Activated T-cell treated with anti-CD3 and anti-CD28 coated beads for 24 hours (primary cell): ENCODE data around the gene GAS6.

Experiments
- DNase-seq: peaks from one replicate; pipeline ENCODE4 v3.0.0-alpha.2; 2020; ENCODE audit warnings: low read depth

GAS6 gene

GRCh38 chr13:113887700-113888201, 23.9 kb upstream of the GAS6 start:
- no peak for DNase-seq

DNA sequence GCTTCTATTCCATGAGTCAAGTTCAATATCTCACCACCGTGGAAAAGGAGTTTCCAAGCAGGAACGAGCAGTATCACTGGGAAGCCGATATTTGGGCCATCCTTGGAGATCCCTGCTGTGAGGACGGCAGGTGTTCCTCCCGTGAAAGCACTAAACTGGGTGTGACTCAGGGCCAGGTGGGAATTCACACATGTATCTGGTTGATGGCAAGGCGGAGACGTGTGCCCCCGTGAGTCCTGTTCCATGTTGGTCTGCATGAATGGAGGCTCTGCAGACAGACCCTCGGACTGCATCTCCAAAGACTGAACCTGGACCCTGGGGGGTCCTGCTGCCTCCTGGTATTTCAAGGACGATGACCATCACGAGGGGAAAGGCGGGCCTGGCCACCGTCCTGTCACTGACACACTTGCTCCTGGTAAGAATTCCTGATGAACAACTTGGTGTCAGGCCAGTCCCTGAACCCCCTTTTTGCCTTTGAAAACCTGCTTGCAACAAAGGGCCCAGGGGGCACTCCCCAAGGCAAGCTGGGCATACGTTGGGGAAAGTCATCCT, 22.8 kb upstream of the GAS6 start:
- no peak for DNase-seq

- DNase-seq = no peak
These were observed 20.9 kb upstream of the GAS6 start for GRCh38 chr13:113884821-113885220.

GRCh38 chr13:113883921-113884804, 20.3 kb upstream of the GAS6 start:
- DNase-seq = no peak

- no peak for DNase-seq
These were observed 19.5 kb upstream of the GAS6 start for GRCh38 chr13:113883314-113883811.

DNA sequence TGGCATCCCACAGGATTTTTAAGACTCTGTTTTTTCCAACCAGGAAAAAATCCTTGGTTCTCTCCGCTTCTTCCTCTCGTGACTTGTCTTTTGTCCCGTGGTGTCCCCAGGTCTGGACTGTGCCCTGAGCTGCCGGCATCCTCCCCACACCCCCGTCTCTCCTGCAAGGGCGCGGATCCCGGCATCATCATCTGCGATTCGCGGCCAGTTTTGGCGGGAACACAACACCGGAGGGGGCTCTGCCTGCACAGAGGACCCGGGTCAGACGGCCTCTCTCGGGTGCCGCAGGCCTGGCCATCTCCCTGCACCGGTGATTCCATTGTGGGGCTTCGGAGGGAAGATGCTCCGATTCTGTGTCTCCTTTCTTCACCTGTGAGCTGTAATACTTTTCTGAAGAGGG, 18.8 kb upstream of the GAS6 start:
- no peak for DNase-seq

DNA sequence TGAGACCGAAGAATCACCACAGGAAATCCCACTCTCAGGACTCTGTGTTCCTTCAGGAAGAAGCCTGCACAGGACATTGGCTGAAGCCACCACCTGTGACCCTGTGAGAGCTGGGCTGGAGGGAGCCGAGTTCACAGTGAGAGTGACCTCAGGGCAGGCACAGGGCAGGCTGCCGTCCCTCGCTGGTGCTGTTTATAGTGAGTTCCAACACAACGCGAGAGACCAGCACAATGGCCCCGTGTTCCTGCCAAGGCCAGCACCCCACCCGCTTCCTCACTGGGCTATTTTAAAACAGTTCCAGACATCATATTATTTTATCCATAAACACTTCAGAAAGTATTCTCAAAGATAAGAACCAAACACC, 18.4 kb upstream of the GAS6 start:
- DNase-seq = no peak

- no peak for DNase-seq
These were observed 17.9 kb upstream of the GAS6 start for GRCh38 chr13:113881614-113882266.

- DNase-seq = no peak
These were observed 17.1 kb upstream of the GAS6 start for GRCh38 chr13:113880651-113881611.

- no peak for DNase-seq
These were observed 15.9 kb upstream of the GAS6 start for GRCh38 chr13:113879494-113880360.

GRCh38 chr13:113879017-113879416, 15.1 kb upstream of the GAS6 start:
- no peak for DNase-seq

GRCh38 chr13:113877149-113877990, 13.5 kb upstream of the GAS6 start:
- no peak for DNase-seq

DNA sequence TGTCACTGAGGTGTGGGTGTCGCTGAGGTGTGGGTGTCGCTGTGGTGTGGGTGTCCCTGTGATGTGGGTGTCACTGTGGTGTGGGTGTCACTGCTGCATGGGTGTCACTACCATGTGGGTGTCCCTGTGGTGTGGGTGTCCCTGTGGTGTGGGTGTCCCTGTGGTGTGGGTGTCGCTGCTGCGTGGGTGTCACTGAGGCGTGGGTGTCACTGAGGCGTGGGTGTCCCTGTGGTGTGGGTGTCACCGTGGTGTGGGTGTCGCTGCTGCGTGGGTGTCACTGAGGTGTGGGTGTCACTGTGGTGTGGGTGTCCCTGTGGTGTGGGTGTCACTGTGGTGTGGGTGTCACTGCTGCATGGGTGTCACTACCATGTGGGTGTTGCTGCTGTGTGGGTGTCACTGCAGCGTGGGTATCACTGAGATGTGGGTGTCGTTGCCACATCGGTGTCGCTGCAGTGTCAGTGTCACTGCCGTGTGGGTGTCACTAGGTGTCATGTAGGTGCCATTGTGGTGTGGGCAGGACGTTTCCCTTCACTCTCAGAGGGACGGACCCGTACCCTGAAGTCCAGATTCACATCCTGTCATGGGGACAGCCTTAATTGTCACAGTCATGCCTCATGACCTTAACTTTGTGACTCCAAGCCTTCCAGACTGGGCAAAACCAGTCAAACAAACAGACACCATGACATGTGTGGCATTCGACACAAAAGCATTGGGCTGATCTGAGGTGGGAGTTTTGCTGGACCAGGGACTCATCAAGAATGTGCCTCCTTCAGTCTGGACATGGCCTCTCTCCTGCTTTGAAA, 12.7 kb upstream of the GAS6 start:
- no peak for DNase-seq

- no peak for DNase-seq
These were observed 12.0 kb upstream of the GAS6 start for GRCh38 chr13:113875837-113876281.

- DNase-seq = no peak
These were observed 11.5 kb upstream of the GAS6 start for GRCh38 chr13:113875429-113875815.

DNA sequence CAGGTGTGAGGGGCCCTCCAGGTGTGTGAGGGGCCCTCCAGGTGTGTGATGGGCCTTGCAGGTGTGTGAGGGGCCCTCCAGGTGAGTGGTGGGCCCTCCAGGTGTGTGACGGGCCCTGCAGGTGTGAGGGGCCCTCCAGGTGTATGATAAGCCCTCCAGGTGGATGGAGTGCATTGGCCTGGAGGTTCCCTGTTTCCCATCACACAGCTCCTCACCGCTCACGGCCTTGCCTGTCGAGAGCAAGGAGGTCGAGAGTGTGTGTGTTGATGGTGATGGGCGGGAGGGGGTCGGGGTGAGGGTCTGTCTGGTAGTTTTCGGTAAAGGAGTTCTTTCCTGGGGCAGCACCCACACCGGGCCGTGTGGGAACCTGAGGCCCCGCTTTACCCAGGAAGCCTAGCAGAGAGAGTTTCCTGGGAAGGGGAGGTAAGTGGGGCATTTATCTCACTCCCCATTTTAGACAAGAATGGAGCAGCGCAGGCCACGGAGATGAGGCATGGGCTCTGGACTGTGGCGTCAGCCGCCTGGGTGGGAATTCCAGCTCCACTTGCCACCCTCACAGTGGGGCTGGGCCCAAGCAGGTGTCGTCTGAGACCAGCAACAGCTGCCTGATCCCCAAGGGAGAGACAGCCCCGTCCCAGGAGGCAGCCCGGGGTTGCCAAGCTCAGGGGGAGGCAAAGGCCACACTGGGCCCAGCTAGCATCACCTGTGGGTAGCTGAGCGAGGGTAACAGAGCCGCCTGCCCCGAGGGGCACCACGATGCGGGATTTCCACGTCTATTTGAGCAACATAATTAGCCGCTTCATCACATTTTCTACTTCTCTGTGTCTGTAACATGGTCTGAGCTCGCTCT, 10.9 kb upstream of the GAS6 start:
- no peak for DNase-seq

- no peak for DNase-seq
These were observed 10.3 kb upstream of the GAS6 start for GRCh38 chr13:113874177-113874576.

DNA sequence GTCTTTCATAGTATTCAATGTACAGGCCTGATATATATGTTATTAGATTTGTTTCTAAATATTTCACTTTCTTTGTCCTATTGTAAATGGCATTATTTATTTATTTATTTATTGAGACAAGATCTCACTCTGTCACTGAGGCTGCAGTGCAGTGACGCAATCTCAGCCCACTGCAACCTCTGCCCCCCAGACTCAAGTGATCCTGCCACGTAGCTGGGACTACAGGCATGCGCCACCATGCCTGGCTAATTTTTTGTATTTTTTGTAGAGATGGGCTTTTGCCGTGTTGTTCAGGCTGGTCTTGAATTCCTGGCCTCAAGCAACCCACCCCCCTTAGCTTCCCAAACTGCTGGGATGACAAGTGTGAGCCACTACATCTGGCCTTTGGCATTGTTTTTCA, 5.4 kb upstream of the GAS6 start:
- no peak for DNase-seq
